ENCODE measurements around the gene CIAO1.
A peak's percentile ranks its signal among the peaks of the same experiment; 100 is the strongest.

The CIAO1 gene

GRCh38 chr2:96308248-96308647 lies 42.2 kb downstream of the CIAO1 start:
- Histone ChIP-seq H3K9me3 (ENCODE audit: low read length) (no peaks in the 10 kb centered on the region), H3K4me3 (ENCODE audit: low read length) (no peak overlapping the region), H3K4me1 (ENCODE audit: insufficient read depth, low read length) (peaks cover 16% of the 10 kb centered on the region), H3K36me3 (ENCODE audit: insufficient read depth, low read length) (peaks cover 13% of the 10 kb centered on the region), H3K27me3 (ENCODE audit: insufficient read depth, low read length) (no peaks in the 10 kb centered on the region), H2AFZ (ENCODE audit: low read depth, low read length) (no peak overlapping the region)

- peak overlapping the region; percentile 80 for H2AFZ ChIP-seq (ENCODE audit: low read depth, low read length)
- H3K9me3 ChIP-seq (ENCODE audit: low read length): no peaks in the 10 kb centered on the region
- H3K27me3 ChIP-seq (ENCODE audit: insufficient read depth, low read length): no peaks in the 10 kb centered on the region
- no peaks in the 10 kb centered on the region for H3K36me3 ChIP-seq (ENCODE audit: insufficient read depth, low read length)
- H3K4me1 ChIP-seq (ENCODE audit: insufficient read depth, low read length): peaks cover 13% of the 10 kb centered on the region
- H3K4me3 ChIP-seq (ENCODE audit: low read length): no peak overlapping the region
These were observed 49.0 kb downstream of the CIAO1 start for GRCh38 chr2:96315005-96315399.

DNA sequence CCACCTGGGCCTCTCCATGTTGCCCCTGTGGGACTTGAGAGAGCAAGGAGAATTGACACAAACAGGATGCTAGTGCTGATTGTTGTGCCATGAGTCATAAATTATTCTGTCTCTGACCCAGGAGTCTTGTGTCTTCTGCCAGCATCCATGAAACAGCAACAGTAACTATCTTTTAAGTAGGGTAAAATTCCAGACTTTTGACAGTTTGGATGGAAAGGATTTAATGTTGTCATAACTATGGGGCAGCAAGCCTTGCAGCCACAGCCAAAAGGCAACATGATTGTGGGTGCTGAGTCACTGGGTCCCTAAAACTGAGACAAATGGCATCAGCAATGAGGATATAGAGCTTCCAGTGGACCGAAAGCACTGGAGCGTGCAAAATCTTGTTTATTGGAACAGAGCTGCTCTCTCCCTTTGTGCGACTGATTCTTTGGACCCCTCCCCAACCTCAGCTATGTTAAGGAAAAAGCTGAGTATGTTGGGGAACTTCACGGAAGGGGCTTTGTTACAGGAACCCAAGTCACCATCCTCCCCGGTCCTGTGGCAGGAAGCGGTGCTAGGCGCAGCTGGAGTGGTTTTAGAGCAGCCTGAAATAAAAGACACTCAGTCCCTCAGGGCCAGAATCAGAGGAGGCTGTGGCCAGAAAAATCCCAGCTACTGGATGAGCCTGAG lies 49.5 kb downstream of the CIAO1 start:
- Histone ChIP-seq H3K9me3 (ENCODE audit: low read length) (no peaks in the 10 kb centered on the region), H3K4me3 (ENCODE audit: low read length) (peak overlapping the region; percentile 18), H3K36me3 (ENCODE audit: insufficient read depth, low read length) (no peaks in the 10 kb centered on the region), H2AFZ (ENCODE audit: low read depth, low read length) (peak overlapping the region; percentile 80), H3K27me3 (ENCODE audit: insufficient read depth, low read length) (no peaks in the 10 kb centered on the region), H3K4me1 (ENCODE audit: insufficient read depth, low read length) (peaks cover 13% of the 10 kb centered on the region)

DNA sequence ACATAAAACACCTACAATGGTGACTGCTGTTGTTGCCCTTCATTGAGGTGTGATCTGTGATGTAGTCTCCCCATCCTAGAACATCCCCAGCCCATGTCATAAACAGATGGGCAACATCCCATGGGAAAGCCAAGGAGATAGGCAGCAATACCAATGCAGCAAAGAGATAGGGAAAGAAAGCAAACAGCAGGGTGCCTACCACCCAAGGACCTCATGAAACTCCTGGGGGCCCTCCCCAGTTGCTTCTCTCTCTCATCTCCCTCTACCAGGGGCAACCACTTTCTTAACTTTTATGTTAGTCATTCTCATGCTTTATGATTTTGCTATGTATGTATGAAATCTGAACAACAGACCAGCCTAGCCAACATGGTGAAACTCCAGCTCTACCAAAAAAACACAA lies 51.0 kb downstream of the CIAO1 start:
- no peaks in the 10 kb centered on the region for H3K36me3 ChIP-seq (ENCODE audit: insufficient read depth, low read length)
- no peak overlapping the region for H3K4me3 ChIP-seq (ENCODE audit: low read length)
- no peaks in the 10 kb centered on the region for H3K27me3 ChIP-seq (ENCODE audit: insufficient read depth, low read length)
- no peak overlapping the region for H2AFZ ChIP-seq (ENCODE audit: low read depth, low read length)
- H3K4me1 ChIP-seq (ENCODE audit: insufficient read depth, low read length): peaks cover 19% of the 10 kb centered on the region
- H3K9me3 ChIP-seq (ENCODE audit: low read length): no peaks in the 10 kb centered on the region

DNA sequence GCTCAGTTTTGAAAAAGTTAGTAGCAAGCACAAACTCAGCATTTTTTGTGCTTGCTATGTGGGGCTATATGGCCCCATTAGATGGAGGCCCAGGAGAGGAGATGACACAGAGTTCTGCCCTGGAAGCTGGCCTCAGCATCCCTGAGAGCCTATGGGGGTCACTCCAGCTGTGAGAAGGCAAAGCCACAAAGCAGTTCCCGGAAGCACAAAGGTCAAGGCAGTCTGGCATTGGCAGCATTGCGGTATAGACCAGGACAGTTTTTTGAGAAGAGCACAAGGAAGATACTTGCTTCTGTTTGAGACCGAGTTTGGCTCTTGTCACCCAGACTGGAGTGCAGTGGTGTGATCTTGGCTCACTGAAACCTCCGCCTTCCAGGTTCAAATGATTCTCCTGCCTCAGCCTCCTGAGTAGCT lies 51.6 kb downstream of the CIAO1 start:
- no peak overlapping the region for H2AFZ ChIP-seq (ENCODE audit: low read depth, low read length)
- no peaks in the 10 kb centered on the region for H3K9me3 ChIP-seq (ENCODE audit: low read length)
- H3K4me1 ChIP-seq (ENCODE audit: insufficient read depth, low read length): peaks cover 22% of the 10 kb centered on the region
- H3K36me3 ChIP-seq (ENCODE audit: insufficient read depth, low read length): no peaks in the 10 kb centered on the region
- H3K27me3 ChIP-seq (ENCODE audit: insufficient read depth, low read length): no peaks in the 10 kb centered on the region
- no peak overlapping the region for H3K4me3 ChIP-seq (ENCODE audit: low read length)

GRCh38 chr2:96318723-96319122 lies 52.7 kb downstream of the CIAO1 start:
- Histone ChIP-seq H3K4me1 (ENCODE audit: insufficient read depth, low read length) (peaks cover 22% of the 10 kb centered on the region), H3K36me3 (ENCODE audit: insufficient read depth, low read length) (no peaks in the 10 kb centered on the region), H3K27me3 (ENCODE audit: insufficient read depth, low read length) (no peaks in the 10 kb centered on the region), H2AFZ (ENCODE audit: low read depth, low read length) (no peak overlapping the region), H3K4me3 (ENCODE audit: low read length) (no peak overlapping the region), H3K9me3 (ENCODE audit: low read length) (no peaks in the 10 kb centered on the region)

- H2AFZ ChIP-seq (ENCODE audit: low read depth, low read length): no peak overlapping the region
- no peaks in the 10 kb centered on the region for H3K36me3 ChIP-seq (ENCODE audit: insufficient read depth, low read length)
- H3K4me1 ChIP-seq (ENCODE audit: insufficient read depth, low read length): peaks cover 22% of the 10 kb centered on the region
- H3K27me3 ChIP-seq (ENCODE audit: insufficient read depth, low read length): no peaks in the 10 kb centered on the region
- no peak overlapping the region for H3K4me3 ChIP-seq (ENCODE audit: low read length)
- no peaks in the 10 kb centered on the region for H3K9me3 ChIP-seq (ENCODE audit: low read length)
These were observed 53.4 kb downstream of the CIAO1 start for GRCh38 chr2:96319396-96319795.

DNA sequence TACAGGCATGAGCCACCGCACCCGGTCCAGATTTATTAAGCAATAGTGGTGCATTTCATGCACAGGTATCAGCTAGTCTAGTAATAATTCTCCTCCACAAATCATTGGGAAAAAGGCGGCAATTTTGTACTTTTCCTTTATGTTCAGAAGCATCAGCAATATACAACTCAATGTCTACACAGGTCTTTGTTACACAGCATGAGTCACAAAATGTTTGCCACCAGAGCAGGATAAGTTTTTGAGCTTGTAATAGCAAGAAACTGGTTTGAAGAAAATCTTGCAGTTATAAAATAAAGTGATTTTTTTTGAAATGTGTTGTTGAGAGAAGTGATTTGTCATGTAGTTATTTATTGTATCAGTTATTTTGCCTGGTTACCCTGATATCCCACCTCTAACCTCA lies 54.3 kb downstream of the CIAO1 start:
- Histone ChIP-seq H3K9me3 (ENCODE audit: low read length) (no peaks in the 10 kb centered on the region), H3K27me3 (ENCODE audit: insufficient read depth, low read length) (no peaks in the 10 kb centered on the region), H3K4me1 (ENCODE audit: insufficient read depth, low read length) (peaks cover 19% of the 10 kb centered on the region), H2AFZ (ENCODE audit: low read depth, low read length) (no peak overlapping the region), H3K36me3 (ENCODE audit: insufficient read depth, low read length) (no peaks in the 10 kb centered on the region), H3K4me3 (ENCODE audit: low read length) (peak overlapping the region; percentile 57)

DNA sequence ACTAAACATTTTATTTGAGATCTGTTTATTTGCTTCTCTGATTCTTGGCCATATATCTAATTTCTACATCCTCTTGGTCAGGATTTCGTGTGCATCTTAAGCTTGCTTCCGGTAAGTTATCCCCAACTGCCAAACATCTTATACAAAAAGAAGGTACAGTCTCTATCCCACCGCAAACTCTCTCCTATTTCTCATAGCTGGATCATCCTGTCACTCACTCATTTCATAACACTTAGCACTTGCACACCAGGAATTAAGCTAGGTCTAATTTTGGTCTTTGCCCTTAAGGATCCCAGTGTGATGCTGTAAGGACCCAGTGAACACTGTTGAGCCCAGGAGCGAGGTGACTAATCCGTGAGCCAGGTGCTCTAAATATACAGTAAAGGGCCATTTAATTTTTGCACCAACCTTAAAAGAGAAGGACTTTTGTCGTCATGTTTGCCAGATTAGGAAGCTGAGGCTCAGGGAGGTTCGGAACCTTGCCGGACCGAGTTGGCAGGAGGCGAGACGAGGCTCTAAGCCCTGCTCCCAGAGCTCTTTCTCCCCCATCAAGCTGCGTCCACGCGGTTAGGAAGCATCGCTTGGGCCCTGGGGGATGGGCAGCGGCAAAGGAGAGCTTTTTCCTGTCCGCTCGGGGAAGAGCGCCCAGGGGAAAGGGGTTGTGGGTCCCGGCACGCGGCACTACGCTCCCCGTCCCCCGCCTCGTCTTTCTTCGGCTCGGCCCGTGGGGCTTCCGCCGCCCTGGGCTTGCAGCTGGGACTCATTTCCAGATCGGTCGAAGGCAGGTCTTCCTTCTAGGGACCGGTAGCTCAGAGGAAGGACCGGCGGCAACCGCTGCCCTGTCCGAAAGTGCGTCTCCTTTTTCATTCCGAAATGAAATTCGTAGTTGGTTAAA lies 55.0 kb downstream of the CIAO1 start:
- H3K4me3 ChIP-seq (ENCODE audit: low read length): peak overlapping the region; percentile 57

More for the DNA sequence above, 55.0 kb downstream of the CIAO1 start:
- no peaks in the 10 kb centered on the region for H3K36me3 ChIP-seq (ENCODE audit: insufficient read depth, low read length)
- H3K27me3 ChIP-seq (ENCODE audit: insufficient read depth, low read length): no peaks in the 10 kb centered on the region
- no peaks in the 10 kb centered on the region for H3K9me3 ChIP-seq (ENCODE audit: low read length)
- H2AFZ ChIP-seq (ENCODE audit: low read depth, low read length): peak overlapping the region; percentile 99
- H3K4me1 ChIP-seq (ENCODE audit: insufficient read depth, low read length): peaks cover 13% of the 10 kb centered on the region
